Mucosa of descending colon (tissue), 3 donors: ENCODE measurements around the gene EPB41L5. TPM values are rescaled to one million over a fixed set of nuclear protein-coding genes. Genes with fewer than 3 reads are reported as not detected.

Experiments used
- ATAC-seq: fragments of 200-7000 bp; cut with Tn5 transposase; one replicate; pipeline ENCODE4 v1.9.1; 2020; ENCODE audit warnings: mild to moderate bottlenecking, moderate library complexity
- DNase-seq, 3 donors: peaks; one replicate each; pipeline ENCODE4 v3.0.0-alpha.2; 2020
- H3K36me3 ChIP-seq: fragments of 200-600 bp; one replicate; pipeline ENCODE4 v1.8.0; 2021; ENCODE audit warnings: low read depth, mild to moderate bottlenecking
- H3K4me1 ChIP-seq: fragments of 200-600 bp; one replicate; pipeline ENCODE4 v1.8.0; 2021; ENCODE audit warnings: low read depth, mild to moderate bottlenecking
- H3K4me3 ChIP-seq: fragments of 200-600 bp; one replicate; pipeline ENCODE4 v1.8.0; 2021; ENCODE audit warnings: mild to moderate bottlenecking
- H3K9me3 ChIP-seq: fragments of 200-600 bp; one replicate; pipeline ENCODE4 v1.8.0; 2021; ENCODE audit warnings: mild to moderate bottlenecking
- CTCF ChIP-seq: fragments of 200-600 bp; IDR thresholded peaks from one replicate; pipeline ENCODE4 v1.8.0; 2022; ENCODE audit warnings: antibody characterized with exemption, mild to moderate bottlenecking
- intact Hi-C, 2 donors: fragments of 100-400 bp; cut with DNase I in 1 of 2; cut with micrococcal nuclease in 1 of 2; formaldehyde crosslinking; loops; one replicate each; pipeline versions ENCODE4 v1.11.0 to v1.11.1; 2022; cut with DNase I, micrococcal nuclease
- total RNA-seq, 3 donors: library from RNA; stranded (reverse); fragmentation: NEBNext Ultra II Directional in 2 of 3; extraction: Animal tissue kit (Norgen Biotek cat#: 25700) in 2 of 3; gene quantifications; one replicate each; pipeline versions ENCODE4 v1.2.1 to v1.2.4, GENCODE V29; 2021 to 2023
- donor health status: DM: no; HTN: no; CAD: no; lungs with moderate emphysema.
- donor health status: DM: no; HTN: no; CAD: no.
- donor health status: DM: no; HTN: yes; CAD: no.

The EPB41L5 gene
- total RNA-seq, 3 donors from 2014 or later = 22.6 to 36.7 (median 27.8) TPM

- ATAC-seq (no peak), DNase-seq (no peak)
- TF ChIP-seq CTCF = no peak
- intact Hi-C loops = no loop called here
- H3K36me3 ChIP-seq = no peaks in the 10 kb centered on the region
- H3K4me3 ChIP-seq = no peak overlapping the region
- H3K4me1 ChIP-seq = peaks cover 13% of the 10 kb centered on the region
- no peaks in the 10 kb centered on the region for H3K9me3 ChIP-seq
Observed at GRCh38 chr2:120219291-120219690, 206.4 kb downstream of the EPB41L5 start.

GRCh38 chr2:120219766-120220165 is 206.9 kb downstream of the EPB41L5 start:
- intact Hi-C loops = no loop called here
- ATAC-seq (no peak), DNase-seq (no peak)
- Histone ChIP-seq H3K4me1 (peaks cover 14% of the 10 kb centered on the region), H3K9me3 (no peaks in the 10 kb centered on the region), H3K4me3 (no peak overlapping the region), H3K36me3 (no peaks in the 10 kb centered on the region)
- no peak for TF ChIP-seq CTCF

GRCh38 chr2:120220756-120221155 is 207.9 kb downstream of the EPB41L5 start:
- no peak for TF ChIP-seq CTCF
- DNase-seq (no peak), ATAC-seq (no peak)
- H3K36me3 ChIP-seq = no peaks in the 10 kb centered on the region
- intact Hi-C loops = no loop called here
- no peak overlapping the region for H3K4me3 ChIP-seq
- H3K9me3 ChIP-seq = no peaks in the 10 kb centered on the region
- peaks cover 14% of the 10 kb centered on the region for H3K4me1 ChIP-seq

GRCh38 chr2:120221616-120222015 is 208.7 kb downstream of the EPB41L5 start:
- Histone ChIP-seq H3K36me3 (no peaks in the 10 kb centered on the region), H3K4me3 (no peak overlapping the region), H3K4me1 (peaks cover 14% of the 10 kb centered on the region), H3K9me3 (no peaks in the 10 kb centered on the region)
- intact Hi-C loops = no loop called here
- DNase-seq = no peak
- TF ChIP-seq CTCF = no peak
- no peak for ATAC-seq

- DNase-seq = no peak
- no peaks in the 10 kb centered on the region for H3K9me3 ChIP-seq
- H3K4me1 ChIP-seq = peaks cover 14% of the 10 kb centered on the region
- TF ChIP-seq CTCF = no peak
- no peaks in the 10 kb centered on the region for H3K36me3 ChIP-seq
- peak overlapping the region; percentile 36 for H3K4me3 ChIP-seq
- intact Hi-C loops = no loop called here
- no peak for ATAC-seq
Observed at GRCh38 chr2:120222186-120223033, 209.5 kb downstream of the EPB41L5 start.
